NCI-H69 (cell line): ENCODE measurements around the gene PYDC1.
"Not testable (repeated sequence)": the region's sequence is repeated elsewhere in the genome, so short reads cannot be mapped to it uniquely, and the experiment has no call there.

Experiments used
- DNase-seq: peaks from one replicate; lab custom pipeline; 2025; lab: John Stamatoyannopoulos, UW

The PYDC1 gene

GRCh38 chr16:31216422-31217135 is at the start of gene PYDC1:
PYDC1 (minus strand) TSS chr16:31217135; CDS start chr16:31217028, 107 bp downstream.
- no peak for DNase-seq

GRCh38 chr16:31265329-31266245 is 48.7 kb upstream of the PYDC1 start:
- DNase-seq: no peak

- no peak for DNase-seq
These were observed 45.1 kb upstream of the PYDC1 start for GRCh38 chr16:31262084-31262483.

- no peak for DNase-seq
These were observed 43.4 kb upstream of the PYDC1 start for GRCh38 chr16:31260136-31260931.

DNA sequence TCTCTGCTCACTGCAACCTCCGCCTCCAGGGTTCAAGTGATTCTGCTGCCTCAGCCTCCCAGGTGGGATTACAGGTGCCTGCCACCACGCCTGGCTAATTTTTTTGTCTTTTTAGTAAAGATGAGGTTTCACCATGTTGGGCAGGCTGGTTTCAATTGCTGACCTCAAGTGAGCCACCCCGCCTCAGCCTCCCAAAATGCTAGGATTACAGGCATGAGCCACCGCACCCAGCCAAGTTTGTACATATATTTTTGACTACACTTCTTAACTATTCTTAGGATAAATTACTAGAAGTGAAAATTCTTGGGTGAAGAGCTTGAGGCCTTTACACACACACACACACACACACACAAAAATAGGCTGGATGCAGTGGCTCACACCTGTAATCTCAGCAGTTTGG is 41.4 kb upstream of the PYDC1 start:
- DNase-seq: no peak

GRCh38 chr16:31256466-31256865 is 39.5 kb upstream of the PYDC1 start:
- DNase-seq: no peak

GRCh38 chr16:31253642-31254045 is 36.7 kb upstream of the PYDC1 start:
- DNase-seq: no peak

GRCh38 chr16:31251435-31251834 is 34.5 kb upstream of the PYDC1 start:
- DNase-seq: no peak

DNA sequence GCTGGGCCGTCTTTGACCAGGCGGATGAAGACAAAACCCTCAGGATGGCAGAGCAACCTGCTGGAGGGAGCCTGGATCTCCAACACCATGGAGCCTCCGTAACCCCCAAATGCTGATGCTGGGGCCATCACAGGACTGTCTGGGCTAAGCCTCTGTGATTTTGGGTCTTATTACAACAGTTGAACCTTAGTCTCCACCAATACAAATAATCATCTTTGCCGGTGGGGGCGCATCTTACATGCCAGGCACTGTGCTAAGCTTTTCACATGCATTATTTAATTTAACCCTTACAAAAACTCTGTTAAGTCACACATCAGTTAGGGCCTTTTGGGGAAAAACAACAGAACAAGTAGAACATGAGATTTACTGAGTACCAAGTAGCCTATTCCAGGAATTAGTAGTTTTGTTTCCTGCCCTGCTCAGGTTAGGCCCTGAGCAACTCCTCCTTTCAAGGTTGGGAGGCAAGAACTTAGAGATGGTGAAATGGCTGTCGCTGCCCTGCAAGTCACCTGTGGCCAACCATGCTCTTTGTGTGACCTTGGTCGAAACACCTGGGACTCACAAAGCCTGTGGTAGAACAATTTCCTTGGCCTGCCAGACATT is 33.9 kb upstream of the PYDC1 start:
- no peak for DNase-seq

- no peak for DNase-seq
These were observed 31.4 kb upstream of the PYDC1 start for GRCh38 chr16:31248344-31248743.

DNA sequence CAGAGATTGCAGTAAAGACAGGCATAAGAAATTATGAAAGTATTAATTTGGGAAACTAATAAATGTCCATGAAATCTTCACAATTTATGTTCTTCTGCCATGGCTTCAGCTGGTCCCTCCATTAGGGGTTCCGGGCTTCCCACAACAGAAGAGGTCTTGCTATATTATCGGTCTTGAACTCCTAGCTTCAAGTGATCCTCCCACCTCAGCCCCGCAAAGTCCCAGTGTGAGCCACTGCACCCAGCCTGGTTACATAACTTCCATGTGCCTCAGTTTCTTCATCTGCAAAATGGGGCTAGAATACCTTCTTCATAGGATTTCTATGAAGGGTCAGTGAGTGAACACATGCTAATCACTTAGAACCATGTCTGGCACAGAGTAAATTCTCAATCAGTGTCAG is 29.4 kb upstream of the PYDC1 start:
- no peak for DNase-seq

GRCh38 chr16:31245598-31245997 is 28.7 kb upstream of the PYDC1 start:
- not testable (repeated sequence) for DNase-seq

DNA sequence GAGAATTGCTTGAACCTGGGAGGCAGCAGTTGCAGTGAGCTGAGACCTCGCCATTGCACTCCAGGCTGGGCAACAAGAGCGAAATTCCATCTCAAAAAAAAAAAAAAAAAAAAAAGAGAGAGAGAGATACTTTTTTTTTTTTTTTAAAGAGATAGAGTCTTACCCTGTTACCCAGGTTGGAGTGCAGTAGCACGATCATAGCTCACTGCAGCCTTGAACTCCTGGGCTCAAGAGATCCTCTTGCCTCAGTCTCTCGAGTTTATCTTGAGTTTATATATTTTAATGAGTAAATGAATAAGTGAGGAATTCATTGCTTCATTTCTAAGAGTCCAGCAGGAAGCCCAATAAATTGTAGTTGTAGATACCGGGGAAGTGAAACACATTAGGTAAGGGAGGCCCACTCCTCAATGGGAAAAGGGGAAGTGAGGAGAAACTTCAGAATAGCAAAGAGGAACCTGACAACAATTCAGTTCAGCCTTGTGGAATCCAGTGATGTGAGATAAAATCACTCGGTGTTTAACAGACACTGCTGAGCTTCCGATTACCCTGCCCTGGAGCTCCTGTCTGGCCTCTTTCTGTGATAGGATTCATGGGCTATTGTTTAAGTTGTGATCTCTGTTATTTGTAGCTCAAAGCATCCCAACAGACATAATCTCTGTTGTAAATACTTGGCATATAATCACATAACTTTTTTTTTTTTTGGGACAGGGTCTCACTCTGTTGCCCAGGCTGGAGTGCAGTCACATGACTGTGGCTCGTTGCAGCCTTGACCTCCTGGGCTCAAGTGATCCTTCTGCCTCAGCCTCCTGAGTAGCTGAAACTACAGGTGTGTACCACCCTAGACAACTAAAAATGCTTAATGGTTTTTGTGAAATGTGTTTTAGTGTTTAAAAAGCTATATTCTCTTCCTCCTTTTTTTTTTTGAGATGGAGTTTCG is 27.1 kb upstream of the PYDC1 start:
- no peak for DNase-seq

DNA sequence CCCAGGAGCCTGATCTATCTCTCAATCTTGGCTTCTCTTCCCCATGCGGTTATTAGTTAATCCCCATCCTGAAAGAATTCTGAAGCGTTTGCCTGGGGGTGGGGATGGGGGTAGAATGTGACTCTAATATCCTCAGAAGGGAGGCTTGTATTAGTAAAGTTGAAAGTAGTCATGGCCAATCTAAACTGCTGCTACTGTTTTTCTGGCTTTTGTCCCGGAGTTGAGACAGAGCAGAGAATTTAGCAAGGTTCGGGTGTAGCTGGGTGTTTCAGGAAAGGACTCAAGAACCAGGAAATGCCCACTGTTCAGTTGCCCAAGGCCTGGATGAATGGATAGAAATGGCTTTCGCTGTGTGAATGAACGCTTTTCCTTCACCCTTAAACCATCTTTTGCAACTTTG is 25.3 kb upstream of the PYDC1 start:
- no peak for DNase-seq

DNA sequence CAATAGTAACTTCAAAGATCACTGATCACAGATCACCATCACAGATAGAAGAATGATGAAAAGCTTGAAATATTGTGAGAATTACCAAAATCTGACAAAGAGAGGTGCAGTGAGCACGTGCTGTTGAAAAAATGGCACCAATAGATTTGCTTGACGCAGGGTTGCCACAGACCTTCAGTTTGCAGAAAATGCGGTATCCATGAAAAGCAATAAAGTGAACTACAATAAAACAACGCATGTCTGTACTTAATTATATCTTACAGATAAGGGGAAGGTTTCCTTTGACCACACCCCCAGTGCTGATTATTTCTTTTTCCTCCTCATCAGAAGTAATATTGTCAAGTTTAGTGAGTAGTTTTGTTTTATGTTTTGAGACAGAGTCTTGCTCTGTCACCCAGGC is 21.1 kb upstream of the PYDC1 start:
- no peak for DNase-seq

DNA sequence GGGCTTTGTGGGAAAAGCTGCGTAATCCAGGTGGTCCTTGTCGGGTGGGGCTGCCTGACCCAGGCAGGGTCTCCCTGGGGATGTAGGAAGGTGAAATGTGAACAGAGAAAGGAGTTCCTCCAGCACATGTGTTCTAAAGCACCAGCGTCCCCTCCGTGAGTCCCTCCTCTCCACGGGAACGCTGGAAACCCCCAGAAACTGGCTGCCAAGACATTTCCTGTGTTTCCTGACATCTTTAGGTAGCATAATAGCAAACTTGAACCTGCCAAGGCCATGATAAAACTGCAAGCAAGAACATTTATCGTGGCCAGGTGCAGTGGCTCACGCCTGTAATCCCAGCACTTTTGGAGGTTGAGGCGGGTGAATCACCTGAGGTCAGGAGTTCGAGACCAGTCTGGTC is 12.6 kb upstream of the PYDC1 start:
- no peak for DNase-seq

- DNase-seq: no peak
These were observed 11.3 kb upstream of the PYDC1 start for GRCh38 chr16:31228206-31228605.

DNA sequence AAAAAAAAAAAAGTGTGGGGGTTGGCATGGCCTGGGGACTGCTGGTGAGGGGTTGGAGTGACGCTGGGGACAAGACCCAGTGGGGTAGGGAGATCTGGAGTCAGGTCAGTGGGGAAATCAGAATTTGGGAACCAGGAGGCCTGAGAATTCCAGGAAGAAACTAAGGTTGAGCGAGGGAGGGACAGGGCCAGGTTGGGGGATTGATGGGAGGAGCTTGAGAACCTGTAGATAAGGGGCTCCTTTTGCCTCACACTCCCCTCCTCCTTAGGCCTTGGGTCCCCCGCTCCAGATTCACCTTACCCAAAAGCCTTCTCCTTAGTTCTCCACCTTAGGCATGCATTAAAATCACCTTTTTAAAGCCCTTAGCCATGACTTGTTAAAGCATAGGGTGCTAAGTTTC is 8.3 kb upstream of the PYDC1 start:
- DNase-seq: no peak

DNA sequence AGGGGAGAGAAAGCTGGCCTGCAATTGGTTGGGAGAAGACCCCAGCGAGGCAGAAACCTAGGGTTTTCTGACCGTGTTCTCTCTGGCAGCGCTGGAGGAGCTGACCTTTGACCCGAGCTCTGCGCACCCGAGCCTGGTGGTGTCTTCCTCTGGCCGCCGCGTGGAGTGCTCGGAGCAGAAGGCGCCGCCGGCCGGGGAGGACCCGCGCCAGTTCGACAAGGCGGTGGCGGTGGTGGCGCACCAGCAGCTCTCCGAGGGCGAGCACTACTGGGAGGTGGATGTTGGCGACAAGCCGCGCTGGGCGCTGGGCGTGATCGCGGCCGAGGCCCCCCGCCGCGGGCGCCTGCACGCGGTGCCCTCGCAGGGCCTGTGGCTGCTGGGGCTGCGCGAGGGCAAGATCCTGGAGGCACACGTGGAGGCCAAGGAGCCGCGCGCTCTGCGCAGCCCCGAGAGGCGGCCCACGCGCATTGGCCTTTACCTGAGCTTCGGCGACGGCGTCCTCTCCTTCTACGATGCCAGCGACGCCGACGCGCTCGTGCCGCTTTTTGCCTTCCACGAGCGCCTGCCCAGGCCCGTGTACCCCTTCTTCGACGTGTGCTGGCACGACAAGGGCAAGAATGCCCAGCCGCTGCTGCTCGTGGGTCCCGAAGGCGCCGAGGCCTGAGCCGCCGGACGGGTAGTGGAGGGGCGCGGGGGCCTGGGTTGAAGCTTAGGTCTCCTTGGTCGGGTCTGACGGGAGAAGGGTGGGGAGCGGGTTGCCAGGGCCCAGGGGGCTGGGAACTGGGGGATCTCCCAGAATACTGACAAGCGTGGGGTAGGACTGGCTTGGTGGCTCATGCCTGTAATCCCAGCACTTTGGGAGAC is 7.4 kb upstream of the PYDC1 start:
- DNase-seq: no peak

- no peak for DNase-seq
These were observed 6.1 kb upstream of the PYDC1 start for GRCh38 chr16:31223044-31223443.
